Measurements from ENCODE around the gene RAD51AP2.
"Not testable (repeated sequence)": the region's sequence is repeated elsewhere in the genome, so short reads cannot be mapped to it uniquely, and the experiment has no call there.

RAD51AP2 gene

GRCh38 chr2:17517481-17518211 lies 594 bp downstream of the RAD51AP2 start:
- H3K27me3 ChIP-seq (replicated peaks; ENCODE audit: control insufficient read depth, insufficient read depth, low read length, poor library complexity, severe bottlenecking), result no peaks in the 10 kb centered on the region
- no peak overlapping the region for H3K4me3 ChIP-seq (ENCODE audit: insufficient read depth, low read depth, low read length, poor library complexity, severe bottlenecking)
- no peak overlapping the region for H3K27ac ChIP-seq (ENCODE audit: insufficient read depth, low read length, poor library complexity, severe bottlenecking)
- no peak for DNase-seq
- H3K4me1 ChIP-seq (ENCODE audit: control insufficient read depth, insufficient read depth, low read length, poor library complexity, severe bottlenecking), result no peaks in the 10 kb centered on the region
- no peaks in the 10 kb centered on the region for H3K36me3 ChIP-seq (ENCODE audit: control insufficient read depth, insufficient read depth, low read length)
- no peaks in the 10 kb centered on the region for H3K9me3 ChIP-seq (ENCODE audit: control insufficient read depth, low read length)

GRCh38 chr2:17515652-17516051 lies 2.6 kb downstream of the RAD51AP2 start:
- no peak overlapping the region for H3K4me3 ChIP-seq (ENCODE audit: insufficient read depth, low read depth, low read length, poor library complexity, severe bottlenecking)
- H3K27me3 ChIP-seq (replicated peaks; ENCODE audit: control insufficient read depth, insufficient read depth, low read length, poor library complexity, severe bottlenecking), result no peaks in the 10 kb centered on the region
- H3K27ac ChIP-seq (ENCODE audit: insufficient read depth, low read length, poor library complexity, severe bottlenecking), result no peak overlapping the region
- no peaks in the 10 kb centered on the region for H3K4me1 ChIP-seq (ENCODE audit: control insufficient read depth, insufficient read depth, low read length, poor library complexity, severe bottlenecking)
- H3K36me3 ChIP-seq (ENCODE audit: control insufficient read depth, insufficient read depth, low read length), result no peaks in the 10 kb centered on the region
- H3K9me3 ChIP-seq (ENCODE audit: control insufficient read depth, low read length), result no peaks in the 10 kb centered on the region
- DNase-seq, result no peak

GRCh38 chr2:17506736-17507616 lies 11.3 kb downstream of the RAD51AP2 start:
- no peaks in the 10 kb centered on the region for H3K36me3 ChIP-seq (ENCODE audit: control insufficient read depth, insufficient read depth, low read length)
- no peaks in the 10 kb centered on the region for H3K9me3 ChIP-seq (ENCODE audit: control insufficient read depth, low read length)
- no peak overlapping the region for H3K27ac ChIP-seq (ENCODE audit: insufficient read depth, low read length, poor library complexity, severe bottlenecking)
- H3K27me3 ChIP-seq (replicated peaks; ENCODE audit: control insufficient read depth, insufficient read depth, low read length, poor library complexity, severe bottlenecking), result no peaks in the 10 kb centered on the region
- H3K4me3 ChIP-seq (ENCODE audit: insufficient read depth, low read depth, low read length, poor library complexity, severe bottlenecking), result no peak overlapping the region
- DNase-seq, result no peak
- H3K4me1 ChIP-seq (ENCODE audit: control insufficient read depth, insufficient read depth, low read length, poor library complexity, severe bottlenecking), result no peaks in the 10 kb centered on the region

- no peaks in the 10 kb centered on the region for H3K27me3 ChIP-seq (replicated peaks; ENCODE audit: control insufficient read depth, insufficient read depth, low read length, poor library complexity, severe bottlenecking)
- H3K4me3 ChIP-seq (ENCODE audit: insufficient read depth, low read depth, low read length, poor library complexity, severe bottlenecking), result no peak overlapping the region
- H3K9me3 ChIP-seq (ENCODE audit: control insufficient read depth, low read length), result no peaks in the 10 kb centered on the region
- no peak overlapping the region for H3K27ac ChIP-seq (ENCODE audit: insufficient read depth, low read length, poor library complexity, severe bottlenecking)
- no peaks in the 10 kb centered on the region for H3K36me3 ChIP-seq (ENCODE audit: control insufficient read depth, insufficient read depth, low read length)
- no peaks in the 10 kb centered on the region for H3K4me1 ChIP-seq (ENCODE audit: control insufficient read depth, insufficient read depth, low read length, poor library complexity, severe bottlenecking)
- DNase-seq, result no peak
Measured at GRCh38 chr2:17497718-17498117, 20.5 kb downstream of the RAD51AP2 start.

GRCh38 chr2:17495590-17495989 lies 22.6 kb downstream of the RAD51AP2 start:
- no peak for DNase-seq
- Histone ChIP-seq H3K27ac (ENCODE audit: insufficient read depth, low read length, poor library complexity, severe bottlenecking) (no peak overlapping the region), H3K9me3 (ENCODE audit: control insufficient read depth, low read length) (no peaks in the 10 kb centered on the region)

GRCh38 chr2:17490165-17490564 lies 28.1 kb downstream of the RAD51AP2 start:
- not testable (repeated sequence) for H3K4me3 ChIP-seq (ENCODE audit: insufficient read depth, low read depth, low read length, poor library complexity, severe bottlenecking); DNase-seq; H3K36me3 ChIP-seq (ENCODE audit: control insufficient read depth, insufficient read depth, low read length); H3K9me3 ChIP-seq (ENCODE audit: control insufficient read depth, low read length); H3K27ac ChIP-seq (ENCODE audit: insufficient read depth, low read length, poor library complexity, severe bottlenecking); H3K27me3 ChIP-seq (replicated peaks; ENCODE audit: control insufficient read depth, insufficient read depth, low read length, poor library complexity, severe bottlenecking); H3K4me1 ChIP-seq (ENCODE audit: control insufficient read depth, insufficient read depth, low read length, poor library complexity, severe bottlenecking)

More at GRCh38 chr2:17495590-17495989, 22.6 kb downstream of the RAD51AP2 start:
- H3K4me3 ChIP-seq (ENCODE audit: insufficient read depth, low read depth, low read length, poor library complexity, severe bottlenecking), result no peak overlapping the region
- no peaks in the 10 kb centered on the region for H3K36me3 ChIP-seq (ENCODE audit: control insufficient read depth, insufficient read depth, low read length)
- H3K27me3 ChIP-seq (replicated peaks; ENCODE audit: control insufficient read depth, insufficient read depth, low read length, poor library complexity, severe bottlenecking), result no peaks in the 10 kb centered on the region
- no peaks in the 10 kb centered on the region for H3K4me1 ChIP-seq (ENCODE audit: control insufficient read depth, insufficient read depth, low read length, poor library complexity, severe bottlenecking)

GRCh38 chr2:17488610-17489009 lies 29.6 kb downstream of the RAD51AP2 start:
- H3K36me3 ChIP-seq (ENCODE audit: control insufficient read depth, insufficient read depth, low read length); H3K4me3 ChIP-seq (ENCODE audit: insufficient read depth, low read depth, low read length, poor library complexity, severe bottlenecking); H3K27ac ChIP-seq (ENCODE audit: insufficient read depth, low read length, poor library complexity, severe bottlenecking); H3K4me1 ChIP-seq (ENCODE audit: control insufficient read depth, insufficient read depth, low read length, poor library complexity, severe bottlenecking); H3K9me3 ChIP-seq (ENCODE audit: control insufficient read depth, low read length); DNase-seq; H3K27me3 ChIP-seq (replicated peaks; ENCODE audit: control insufficient read depth, insufficient read depth, low read length, poor library complexity, severe bottlenecking): not testable (repeated sequence)

GRCh38 chr2:17483496-17483895 lies 34.7 kb downstream of the RAD51AP2 start:
- no peaks in the 10 kb centered on the region for H3K36me3 ChIP-seq (ENCODE audit: control insufficient read depth, insufficient read depth, low read length)
- DNase-seq, result no peak
- H3K9me3 ChIP-seq (ENCODE audit: control insufficient read depth, low read length), result no peaks in the 10 kb centered on the region
- no peak overlapping the region for H3K4me3 ChIP-seq (ENCODE audit: insufficient read depth, low read depth, low read length, poor library complexity, severe bottlenecking)
- no peaks in the 10 kb centered on the region for H3K27me3 ChIP-seq (replicated peaks; ENCODE audit: control insufficient read depth, insufficient read depth, low read length, poor library complexity, severe bottlenecking)
- no peaks in the 10 kb centered on the region for H3K4me1 ChIP-seq (ENCODE audit: control insufficient read depth, insufficient read depth, low read length, poor library complexity, severe bottlenecking)
- H3K27ac ChIP-seq (ENCODE audit: insufficient read depth, low read length, poor library complexity, severe bottlenecking), result no peak overlapping the region

GRCh38 chr2:17482651-17483050 lies 35.6 kb downstream of the RAD51AP2 start:
- DNase-seq, result no peak
- Histone ChIP-seq H3K27ac (ENCODE audit: insufficient read depth, low read length, poor library complexity, severe bottlenecking) (no peak overlapping the region), H3K4me1 (ENCODE audit: control insufficient read depth, insufficient read depth, low read length, poor library complexity, severe bottlenecking) (no peaks in the 10 kb centered on the region), H3K9me3 (ENCODE audit: control insufficient read depth, low read length) (no peaks in the 10 kb centered on the region), H3K4me3 (ENCODE audit: insufficient read depth, low read depth, low read length, poor library complexity, severe bottlenecking) (no peak overlapping the region), H3K36me3 (ENCODE audit: control insufficient read depth, insufficient read depth, low read length) (no peaks in the 10 kb centered on the region), H3K27me3 (replicated peaks; ENCODE audit: control insufficient read depth, insufficient read depth, low read length, poor library complexity, severe bottlenecking) (no peaks in the 10 kb centered on the region)

- no peaks in the 10 kb centered on the region for H3K9me3 ChIP-seq (ENCODE audit: control insufficient read depth, low read length)
- H3K36me3 ChIP-seq (ENCODE audit: control insufficient read depth, insufficient read depth, low read length), result no peaks in the 10 kb centered on the region
- H3K27me3 ChIP-seq (replicated peaks; ENCODE audit: control insufficient read depth, insufficient read depth, low read length, poor library complexity, severe bottlenecking), result no peaks in the 10 kb centered on the region
- H3K4me1 ChIP-seq (ENCODE audit: control insufficient read depth, insufficient read depth, low read length, poor library complexity, severe bottlenecking), result no peaks in the 10 kb centered on the region
- no peak overlapping the region for H3K4me3 ChIP-seq (ENCODE audit: insufficient read depth, low read depth, low read length, poor library complexity, severe bottlenecking)
- no peak overlapping the region for H3K27ac ChIP-seq (ENCODE audit: insufficient read depth, low read length, poor library complexity, severe bottlenecking)
- DNase-seq, result no peak
Measured at GRCh38 chr2:17479875-17480274, 38.4 kb downstream of the RAD51AP2 start.

Data from effector memory CD4-positive, alpha-beta T cell (primary cell).